CD4-positive, alpha-beta T cell treated with Interleukin-15 for 4 hours (primary cell): ENCODE measurements around the gene AJAP1.

Source experiments
- DNase-seq: peaks from one replicate; pipeline ENCODE4 v3.0.0-alpha.2; 2020; ENCODE audit warnings: low spot score

Gene AJAP1

DNA sequence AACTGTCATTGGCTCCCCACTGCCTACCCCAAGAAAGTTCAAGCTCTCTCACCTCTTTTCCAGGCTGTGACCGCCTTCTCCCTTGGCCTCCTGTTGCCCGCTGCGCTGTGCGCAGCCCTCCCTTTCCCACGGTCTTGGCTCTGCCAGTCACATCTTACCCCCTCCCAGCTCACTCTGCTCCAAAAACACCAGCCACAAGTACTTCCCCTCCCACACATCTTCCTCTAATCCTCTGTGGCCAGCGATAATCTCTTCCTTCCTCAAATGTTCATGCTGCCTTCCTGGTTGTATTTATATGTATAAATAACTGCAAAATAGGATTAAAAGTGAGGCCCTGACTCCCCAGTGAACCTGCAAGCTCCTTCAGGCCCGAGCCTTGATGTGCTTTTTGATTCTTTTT lies 81.8 kb downstream of the AJAP1 start:
- DNase-seq, result no peak

DNA sequence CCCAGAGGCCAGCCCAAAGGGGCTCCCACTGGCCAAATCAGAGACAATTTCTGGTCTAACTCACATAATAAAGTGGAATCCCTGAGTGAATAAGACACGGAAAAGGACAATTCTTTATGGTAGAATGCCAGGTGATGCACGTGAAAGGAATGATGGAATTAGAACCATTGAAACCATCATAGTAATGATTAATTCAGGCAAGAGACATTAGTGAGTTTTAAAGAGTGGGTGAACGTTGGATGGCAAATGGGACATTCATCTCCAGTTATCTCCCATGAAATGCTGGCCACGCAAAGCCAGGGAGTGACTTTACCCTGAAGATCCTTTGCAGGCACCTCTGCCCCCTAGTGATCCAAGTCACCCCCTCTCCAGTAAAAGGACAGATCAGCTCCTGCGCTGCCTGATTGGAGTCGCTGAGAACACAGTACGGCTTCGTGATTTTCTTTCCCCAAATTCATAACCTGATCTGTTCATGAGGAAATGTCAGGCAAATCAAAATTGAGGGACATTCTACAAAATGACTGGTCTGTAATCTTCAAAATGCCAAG lies 87.5 kb downstream of the AJAP1 start:
- DNase-seq, result no peak

DNA sequence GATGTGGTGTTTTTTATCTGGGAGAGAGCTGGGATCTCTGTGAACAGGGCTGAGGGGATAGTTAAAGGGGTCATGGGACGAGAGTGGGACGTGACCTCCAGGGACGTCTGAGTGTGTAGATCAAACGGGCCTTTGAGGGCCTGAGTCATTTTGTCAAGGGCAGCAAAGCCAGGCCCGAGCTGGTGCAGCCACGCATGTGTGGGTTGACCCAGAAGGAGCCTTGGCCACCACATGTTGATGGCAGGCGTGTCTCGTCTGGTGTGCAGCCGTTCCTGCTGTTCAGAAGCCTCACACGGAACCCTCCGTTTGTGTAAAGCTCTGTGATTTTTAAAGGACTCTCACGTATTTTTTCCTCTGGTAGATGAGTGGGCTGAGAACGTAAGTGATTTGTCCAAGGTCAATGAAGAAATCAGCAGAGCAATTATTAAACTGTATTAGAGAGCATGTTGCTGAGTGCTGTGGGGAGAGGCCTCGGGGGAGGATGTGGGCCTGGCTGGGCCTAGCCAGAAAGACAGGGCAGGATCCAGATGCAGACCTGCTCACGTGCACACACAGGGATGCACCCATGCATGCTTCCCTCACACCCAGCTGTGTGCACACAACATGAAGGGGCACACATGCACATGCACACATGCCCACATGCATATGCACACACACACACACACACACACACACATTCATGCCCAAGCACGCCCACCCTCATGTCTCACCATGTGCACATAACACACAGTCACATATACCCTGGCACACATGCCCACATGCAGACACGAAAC lies 89.8 kb downstream of the AJAP1 start:
- no peak for DNase-seq

DNA sequence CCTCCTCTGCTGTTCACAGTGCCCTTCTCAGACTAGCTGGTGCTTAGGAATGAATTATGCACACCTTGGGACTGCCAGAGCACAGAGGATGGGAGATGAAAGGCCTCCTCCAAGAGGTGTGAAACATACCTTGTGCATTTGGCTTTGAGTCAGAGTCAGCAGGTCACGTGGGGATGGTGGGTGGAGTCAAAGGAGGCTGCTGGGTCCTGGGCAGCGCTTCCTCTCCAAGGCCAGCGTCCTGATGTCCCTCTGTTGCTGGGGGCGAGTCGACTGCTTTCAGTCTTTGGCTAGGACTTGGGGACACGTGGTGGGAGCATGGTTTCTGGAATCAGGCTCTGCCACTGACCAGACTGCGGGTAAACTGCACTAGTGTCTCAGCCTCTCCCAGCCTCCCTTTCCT lies 91.2 kb downstream of the AJAP1 start:
- DNase-seq, result no peak

DNA sequence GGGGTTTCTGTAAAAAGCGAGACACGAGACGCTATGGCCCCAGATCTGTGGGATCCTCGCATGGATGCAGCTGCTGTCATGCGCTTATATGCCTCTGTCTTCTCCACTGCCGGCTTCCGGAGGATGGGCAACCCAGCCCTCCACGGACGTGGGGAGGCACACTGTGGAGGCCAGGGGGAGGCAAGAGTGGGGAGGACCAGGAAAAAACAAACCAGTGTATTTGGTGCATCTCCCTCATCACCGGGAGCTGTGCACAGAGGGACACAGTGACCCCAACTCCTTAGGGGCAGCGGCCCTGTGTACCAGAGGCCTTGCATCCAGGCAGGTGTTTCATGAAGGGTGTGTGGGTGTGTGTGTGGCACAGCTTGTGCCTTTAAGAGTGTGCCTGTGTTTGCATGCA lies 95.0 kb downstream of the AJAP1 start:
- DNase-seq, result no peak

DNA sequence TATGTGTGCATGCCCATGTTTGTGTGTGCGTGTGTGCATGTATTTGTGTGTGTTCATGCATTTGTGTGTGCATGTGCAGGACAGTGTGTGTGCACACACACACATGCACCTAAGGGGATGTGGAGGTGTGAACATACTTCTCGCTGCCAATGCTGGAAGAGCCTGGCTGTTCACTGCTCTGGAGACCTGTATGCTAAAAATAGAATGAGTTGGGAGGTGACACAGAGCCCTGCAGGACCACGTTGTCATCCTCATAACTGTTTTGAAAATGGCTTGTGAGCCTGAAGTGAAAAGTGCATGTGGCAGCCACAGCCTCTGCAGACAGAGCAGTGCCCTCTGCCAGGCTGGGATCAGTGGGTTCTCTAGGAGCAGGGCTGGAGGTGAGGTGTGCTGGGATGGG lies 95.8 kb downstream of the AJAP1 start:
- no peak for DNase-seq

DNA sequence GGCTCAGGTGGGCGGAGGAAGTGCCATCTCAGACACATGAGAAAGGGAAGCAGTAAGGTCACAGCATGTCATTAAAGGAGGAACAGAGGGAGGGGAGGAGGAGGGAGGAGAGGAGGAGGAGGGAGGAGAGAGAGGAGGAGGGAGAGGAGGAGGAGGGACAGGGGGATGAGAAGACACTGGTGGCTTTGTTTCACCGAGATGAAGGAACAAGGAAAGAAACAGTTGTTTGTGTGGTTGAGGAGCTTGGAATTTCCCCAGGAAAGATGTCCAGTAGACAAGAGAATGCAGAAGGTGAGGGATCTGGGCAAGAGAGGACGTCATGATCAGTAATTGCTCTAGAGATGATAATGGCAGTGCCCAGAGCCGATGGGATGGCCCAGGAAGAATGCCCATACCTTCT lies 97.7 kb downstream of the AJAP1 start:
- DNase-seq, result no peak

DNA sequence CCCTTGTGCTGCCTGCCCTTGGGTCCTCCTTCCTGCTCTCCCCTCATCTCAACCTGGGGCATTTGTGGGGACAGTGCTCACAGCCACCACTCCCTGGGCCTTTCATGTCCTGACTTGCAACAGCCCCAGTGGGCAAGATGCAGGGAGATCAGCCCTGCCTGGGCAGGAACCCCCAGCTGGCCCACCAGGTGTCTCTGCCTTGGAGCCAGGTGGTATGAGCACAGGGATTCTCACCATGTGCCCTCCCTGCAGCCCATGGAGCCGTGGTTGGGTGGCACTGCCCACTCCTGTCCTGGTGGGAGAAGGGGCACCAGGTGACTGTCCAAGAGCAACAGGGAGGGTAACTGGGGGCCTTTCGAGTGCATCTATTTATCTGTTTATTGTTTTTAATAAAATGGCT lies 100.4 kb downstream of the AJAP1 start:
- DNase-seq, result no peak

DNA sequence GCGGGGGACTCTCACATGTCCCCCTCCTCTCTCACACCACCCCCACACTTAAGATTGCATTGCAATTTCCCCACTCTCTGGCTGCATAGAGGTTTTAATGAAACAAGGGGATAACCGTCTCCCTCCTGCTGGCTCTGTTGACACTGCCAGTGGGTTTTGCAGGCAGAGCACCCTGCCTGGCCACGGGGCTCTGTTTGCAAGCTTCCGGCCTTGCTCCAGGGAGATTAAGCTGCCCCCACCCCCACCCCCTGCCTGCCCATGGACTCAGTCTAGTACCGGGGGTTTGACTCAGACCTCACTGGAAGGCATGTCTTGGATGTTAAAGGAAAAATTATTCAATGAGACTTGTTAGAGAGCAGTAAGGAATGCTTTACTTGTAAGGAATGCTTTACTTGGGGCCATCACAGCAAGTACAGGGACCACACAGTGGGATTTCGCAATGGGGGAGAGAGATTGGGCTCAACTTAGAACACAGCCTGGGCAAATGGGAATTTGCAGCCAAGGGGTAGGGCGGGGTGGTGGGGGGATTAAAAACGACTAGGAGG lies 101.0 kb downstream of the AJAP1 start:
- DNase-seq, result no peak

DNA sequence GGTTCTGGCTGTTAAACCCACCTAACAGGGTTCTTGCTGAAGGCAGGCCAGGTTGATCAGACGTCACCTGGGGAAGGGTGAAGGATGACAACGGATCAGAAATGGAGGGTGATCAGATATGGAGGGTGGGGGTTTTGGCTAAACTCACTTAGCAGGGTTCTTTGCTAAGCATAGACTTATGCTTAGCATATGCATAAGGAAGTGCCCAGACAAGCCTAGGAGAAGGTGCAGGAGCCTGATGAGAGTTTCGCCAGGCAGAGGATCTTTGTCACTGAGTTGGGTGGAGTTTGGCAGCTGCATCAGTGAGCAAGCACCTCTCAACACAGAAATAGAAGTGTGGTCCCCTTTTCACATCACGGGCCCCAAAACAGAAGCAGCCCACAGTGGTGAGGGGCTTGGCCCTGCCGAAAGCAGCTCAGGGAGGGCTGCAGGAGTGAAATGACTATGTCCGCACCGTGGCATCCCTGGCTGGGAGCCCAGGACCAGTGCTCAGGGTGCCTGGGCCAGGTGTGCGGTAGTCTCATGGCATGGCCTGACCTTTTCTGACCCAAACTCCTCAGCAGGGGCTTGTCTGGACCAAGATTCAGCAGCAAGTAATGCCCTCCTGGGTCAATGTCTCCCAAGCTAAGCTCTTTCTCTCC lies 101.6 kb downstream of the AJAP1 start:
- no peak for DNase-seq

DNA sequence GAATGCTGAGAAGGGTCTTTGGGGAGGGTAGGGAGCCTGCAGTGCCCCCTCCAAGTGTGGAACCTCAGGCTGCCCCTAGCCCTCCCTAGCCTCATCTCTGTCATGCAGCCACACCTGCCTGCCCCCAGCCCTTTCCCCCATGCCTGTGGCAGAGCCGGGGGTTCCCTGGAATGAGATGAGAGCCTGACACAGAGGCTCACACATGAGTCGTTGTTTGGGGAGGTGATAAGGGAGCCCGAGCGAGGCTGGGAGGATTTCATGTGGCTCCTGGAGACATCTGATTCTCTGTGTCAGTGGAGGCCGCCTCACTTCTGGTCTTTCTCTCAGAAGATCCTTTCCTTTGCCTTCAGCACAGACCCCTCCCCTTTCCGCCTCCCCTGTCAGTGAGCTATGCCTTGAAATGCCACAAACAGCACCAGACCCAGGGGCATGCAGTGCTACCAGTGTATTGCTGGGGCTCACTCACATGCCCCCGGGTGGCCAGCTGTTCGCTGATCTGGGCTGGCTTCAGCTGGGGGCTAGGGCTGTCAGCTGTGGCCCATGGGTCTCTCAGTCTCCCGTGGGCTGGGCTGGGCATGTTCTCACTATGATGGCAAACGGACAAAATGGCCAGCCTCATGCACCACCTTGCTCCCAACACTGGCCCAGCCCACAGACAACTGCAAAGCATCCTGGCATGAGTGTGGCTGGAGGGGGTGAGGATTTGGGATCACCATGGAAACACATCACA lies 102.6 kb downstream of the AJAP1 start:
- no peak for DNase-seq

DNA sequence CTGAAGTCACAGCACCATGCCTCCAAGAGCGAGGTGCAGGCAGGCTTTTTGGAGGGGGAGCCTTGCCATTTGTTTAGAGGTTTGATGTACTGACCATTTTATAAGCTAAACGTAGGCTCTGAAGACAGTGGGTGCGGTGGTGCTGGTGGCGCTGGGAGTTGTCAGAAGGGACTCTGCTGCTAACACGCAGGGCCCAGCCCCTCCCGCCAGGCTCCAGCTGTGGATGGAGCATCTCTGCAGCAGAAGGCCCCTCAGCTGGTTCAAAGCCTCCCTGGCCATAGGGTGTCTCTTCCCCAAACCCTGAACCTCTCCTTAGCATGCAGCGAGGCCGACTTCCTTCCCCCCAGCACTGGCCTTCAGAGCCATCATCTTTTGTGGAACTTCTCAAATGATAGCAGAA lies 105.3 kb downstream of the AJAP1 start:
- no peak for DNase-seq

DNA sequence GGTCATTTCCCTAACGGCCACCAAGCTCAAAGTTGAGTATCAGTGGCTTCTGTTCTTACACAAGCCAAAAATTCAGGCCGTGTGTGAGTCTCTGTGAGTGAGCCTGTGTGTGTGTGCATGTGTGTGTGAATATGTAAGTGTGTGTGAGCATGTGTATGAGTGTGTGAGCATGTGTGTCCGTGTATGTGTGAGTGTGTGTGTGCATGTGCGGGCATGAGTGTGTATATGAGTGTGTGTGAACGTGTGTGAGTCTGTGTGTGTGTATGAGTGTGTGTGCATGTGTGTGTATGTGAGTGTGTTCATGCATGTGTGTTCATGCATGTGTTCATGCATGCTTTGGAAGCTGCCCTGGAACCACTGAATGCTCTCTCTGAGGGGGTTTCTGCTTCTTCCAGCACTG lies 105.7 kb downstream of the AJAP1 start:
- DNase-seq, result no peak

DNA sequence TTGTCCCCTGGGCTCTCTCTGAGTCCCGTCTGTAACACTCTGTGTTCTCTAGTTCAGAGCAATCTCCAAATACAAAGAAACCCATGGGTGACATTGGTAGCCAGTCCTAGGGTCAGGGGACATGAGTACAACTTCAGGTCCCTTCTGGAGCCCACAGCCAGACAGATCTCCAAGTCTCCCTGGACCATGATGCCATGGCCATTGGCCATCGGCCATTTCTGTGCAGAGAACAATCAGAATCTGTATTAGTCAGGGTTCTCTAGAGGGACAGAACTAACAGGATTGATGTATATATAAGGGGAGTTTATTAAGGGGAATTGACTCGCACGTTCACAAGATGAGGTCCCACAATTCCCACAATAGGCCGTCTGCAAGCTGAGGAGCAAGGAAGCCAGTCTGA lies 106.9 kb downstream of the AJAP1 start:
- DNase-seq, result no peak

DNA sequence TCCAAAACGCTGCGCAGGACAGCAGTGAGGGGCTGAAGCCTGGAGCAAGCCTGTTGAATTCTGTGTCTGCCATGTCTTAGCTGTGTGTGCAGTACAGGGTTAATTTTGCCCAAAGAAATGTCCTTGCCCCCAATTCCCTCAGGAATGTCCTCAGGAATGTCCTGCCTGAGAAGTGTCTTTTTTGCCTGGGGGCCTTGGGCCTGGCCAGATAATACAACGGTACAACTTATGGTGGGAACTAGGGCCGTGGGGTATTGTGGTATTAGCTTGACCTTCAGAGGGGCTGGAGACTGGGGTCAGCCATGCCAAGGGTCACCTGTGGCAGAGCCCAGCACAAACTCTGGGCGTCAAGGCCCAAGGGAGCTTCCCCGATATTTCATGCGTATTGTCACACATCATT lies 107.7 kb downstream of the AJAP1 start:
- no peak for DNase-seq

DNA sequence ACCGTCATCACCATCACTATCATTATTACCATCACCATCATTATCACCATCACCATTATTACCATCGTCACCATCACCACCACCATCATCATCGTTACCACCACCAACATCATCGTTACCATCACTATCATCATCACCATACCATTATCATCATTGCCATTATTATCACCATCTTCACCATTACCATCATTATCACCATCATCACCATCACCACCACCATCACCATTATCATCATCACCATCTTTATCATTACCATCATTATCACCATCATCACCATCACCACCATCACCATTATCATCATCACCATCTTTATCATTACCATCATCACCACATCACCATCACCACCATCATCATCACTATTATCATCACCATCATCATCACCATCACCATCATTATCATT lies 112.9 kb downstream of the AJAP1 start:
- no peak for DNase-seq

DNA sequence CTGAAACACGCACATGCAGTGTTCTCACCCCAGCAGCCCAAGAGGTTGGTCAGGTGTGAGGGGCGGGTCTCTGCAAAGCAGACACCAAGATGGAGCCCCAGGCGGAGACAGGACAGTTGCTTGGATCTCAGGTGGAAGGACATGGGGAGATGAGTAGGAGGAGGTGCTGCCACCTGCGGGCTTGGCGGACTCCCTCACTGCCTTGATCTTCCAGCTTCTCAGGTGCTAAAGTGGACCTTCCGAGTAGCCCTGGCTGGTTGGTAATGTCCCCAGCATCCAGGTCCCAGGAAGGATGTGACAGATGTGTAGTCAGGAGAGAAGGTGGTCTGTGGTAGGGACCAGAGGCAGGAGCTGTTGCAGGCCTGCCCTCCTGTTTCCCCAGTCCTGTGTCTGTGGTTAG lies 114.1 kb downstream of the AJAP1 start:
- no peak for DNase-seq

DNA sequence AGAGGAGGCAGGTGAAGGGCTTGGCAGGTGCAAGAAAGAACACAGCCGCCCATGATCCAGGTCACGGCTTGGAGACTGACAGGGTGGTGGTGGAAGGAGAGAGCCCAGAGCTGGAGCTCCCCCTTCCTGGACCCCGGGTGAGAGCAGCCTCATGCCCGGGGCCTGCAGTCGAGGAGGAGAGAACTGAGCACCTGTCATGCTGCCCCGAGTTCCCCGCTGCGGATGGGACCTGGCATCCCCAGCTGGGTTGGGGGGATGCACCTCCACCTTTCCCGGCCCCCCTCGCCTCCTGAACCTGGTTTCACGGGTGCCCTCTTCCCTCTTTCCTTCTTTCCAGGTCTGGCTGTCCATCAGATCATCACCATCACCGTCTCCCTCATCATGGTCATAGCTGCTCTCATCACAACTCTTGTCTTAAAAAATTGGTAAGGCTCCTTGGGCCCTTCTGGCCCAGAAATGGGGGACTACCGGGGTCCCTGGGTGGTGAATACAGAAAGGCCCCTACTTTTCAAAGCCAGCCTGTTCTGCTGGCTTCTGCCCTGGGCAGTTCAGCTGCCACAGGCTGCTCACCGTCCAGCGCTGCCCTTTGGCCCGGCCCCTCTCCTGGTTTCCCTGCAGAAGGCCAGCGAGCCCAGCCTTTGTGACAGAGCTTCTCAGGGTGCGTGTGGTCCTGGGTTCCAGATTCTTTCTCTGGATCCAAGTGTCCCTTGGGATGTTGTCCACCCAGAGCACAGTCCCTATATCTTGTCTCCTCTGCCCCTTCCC lies 115.3 kb downstream of the AJAP1 start:
- DNase-seq, result no peak

DNA sequence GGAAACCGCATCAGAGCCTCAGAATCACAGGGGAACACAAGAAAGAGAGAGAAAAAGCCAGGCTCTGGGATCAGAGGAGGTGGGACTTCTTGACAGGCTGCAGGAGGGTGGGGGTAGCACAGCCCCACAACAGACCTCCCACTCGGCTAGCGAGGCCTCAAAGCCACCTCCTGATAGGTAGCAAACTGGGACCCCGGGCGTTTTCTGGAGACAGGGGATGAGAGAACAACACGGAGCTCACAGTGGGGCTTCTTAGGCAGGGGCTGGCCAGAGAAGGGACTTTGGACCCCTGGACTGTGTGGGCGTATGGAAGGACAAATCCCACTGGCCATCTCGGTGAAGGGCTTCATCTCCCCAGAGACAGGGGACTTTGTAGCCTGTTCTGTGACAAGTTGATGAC lies 116.3 kb downstream of the AJAP1 start:
- DNase-seq, result no peak

DNA sequence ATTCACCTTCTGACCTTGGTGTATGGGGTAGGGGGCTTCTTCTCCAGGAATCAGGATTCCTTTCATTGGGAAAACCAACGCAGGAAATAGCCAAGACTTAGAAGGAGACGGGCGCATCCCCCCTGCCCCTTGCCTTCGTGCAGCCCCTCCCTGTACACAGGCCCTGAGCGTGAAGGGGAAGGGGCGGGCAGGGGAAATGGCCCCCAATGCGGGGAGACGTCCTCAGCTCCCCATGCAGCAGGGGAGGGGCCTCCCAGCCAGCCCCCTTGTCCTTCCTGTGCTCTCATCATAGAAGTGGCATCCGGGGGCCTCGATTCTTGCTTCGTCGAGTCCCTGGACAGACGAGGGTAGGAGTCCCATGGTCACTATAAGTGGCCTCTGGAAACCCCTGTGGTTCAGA lies 116.9 kb downstream of the AJAP1 start:
- DNase-seq, result no peak

DNA sequence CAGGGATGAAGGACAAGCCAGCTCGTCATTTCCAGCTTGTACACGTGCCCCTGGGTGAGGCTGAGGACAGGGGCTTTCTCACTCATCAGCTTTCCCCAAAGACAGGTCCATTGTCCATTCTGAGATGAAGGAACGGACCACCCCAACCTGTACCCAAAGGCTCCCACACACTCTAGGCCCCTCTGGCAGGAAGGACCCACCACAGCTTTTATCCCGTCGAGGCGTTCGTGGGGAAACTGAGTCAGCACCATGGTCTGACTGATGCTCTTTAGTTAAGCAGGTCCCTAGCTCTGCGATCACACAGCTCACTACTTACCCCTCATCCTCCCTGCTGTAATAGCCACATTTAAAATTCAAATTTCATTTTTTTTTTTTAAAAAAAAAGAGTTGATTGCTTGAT lies 117.3 kb downstream of the AJAP1 start:
- DNase-seq, result no peak
